HT1080 (cell line): ENCODE results near the gene TRIM56. TPM values are rescaled to one million over a fixed set of nuclear protein-coding genes. Genes with fewer than 3 reads are reported as not detected.
"Not testable (repeated sequence)": the region's sequence is repeated elsewhere in the genome, so short reads cannot be mapped to it uniquely, and the experiment has no call there.

ENCODE experiments used
- DNase-seq: peaks from one replicate; pipeline ENCODE4 v3.0.0-alpha.2; 2015; ENCODE audit warnings: low read depth
- total RNA-seq: library from RNA; depleted of rRNA; stranded (reverse); fragments of >200 nt; shearing (Covaris generic); gene quantifications from 2 replicates; pipeline ENCODE4 v1.2.3, GENCODE V29; 2014; rRNA removed

The TRIM56 gene
- total RNA-seq, 1 experiment from 2014 or later: 10.8 TPM

DNA sequence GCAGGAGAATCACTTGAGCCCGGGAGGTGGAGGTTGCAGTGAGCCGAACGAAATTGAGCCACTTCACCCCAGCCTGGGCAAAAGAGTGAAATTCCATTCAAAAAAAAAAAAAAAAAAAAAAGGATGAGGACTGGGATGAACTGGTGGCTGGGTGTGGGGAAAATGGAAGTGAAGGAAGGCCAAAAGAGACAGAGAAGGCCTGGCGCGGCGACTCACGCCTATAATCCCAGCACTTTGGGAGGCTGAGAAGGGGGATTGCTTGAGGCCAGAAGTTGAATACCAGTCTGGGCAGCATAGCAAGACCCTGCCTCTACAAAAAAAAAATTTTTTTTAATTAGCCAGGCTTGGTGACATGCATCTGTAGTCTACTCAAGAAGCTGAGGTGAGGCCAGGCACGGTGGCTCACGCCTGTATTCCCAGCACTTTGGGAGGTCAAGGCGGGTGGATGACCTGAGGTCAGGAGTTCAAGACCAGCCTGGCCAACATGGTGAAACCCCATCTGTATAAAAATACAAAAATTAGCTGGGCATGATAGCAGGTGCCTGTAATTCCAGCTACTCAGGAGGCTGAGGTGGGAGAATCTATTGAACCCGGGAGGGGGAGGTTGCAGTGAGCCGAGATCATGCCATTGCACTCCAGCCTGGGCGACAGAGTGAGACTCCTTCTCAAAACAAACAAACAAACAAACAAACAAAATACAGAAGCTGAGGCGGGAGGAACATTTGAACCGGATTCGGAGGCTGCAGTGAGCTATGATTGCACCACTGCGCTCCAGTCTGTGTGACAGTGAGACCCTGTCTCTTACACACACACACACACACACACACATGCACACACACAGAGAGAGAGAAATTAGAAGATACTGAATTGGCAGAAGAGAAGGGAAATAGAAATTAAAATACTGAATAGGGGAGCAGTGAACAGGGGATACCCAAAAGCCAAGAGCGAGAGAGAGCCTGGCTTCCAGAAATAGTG, 47.6 kb downstream of the TRIM56 start:
- not testable (repeated sequence) for DNase-seq

DNA sequence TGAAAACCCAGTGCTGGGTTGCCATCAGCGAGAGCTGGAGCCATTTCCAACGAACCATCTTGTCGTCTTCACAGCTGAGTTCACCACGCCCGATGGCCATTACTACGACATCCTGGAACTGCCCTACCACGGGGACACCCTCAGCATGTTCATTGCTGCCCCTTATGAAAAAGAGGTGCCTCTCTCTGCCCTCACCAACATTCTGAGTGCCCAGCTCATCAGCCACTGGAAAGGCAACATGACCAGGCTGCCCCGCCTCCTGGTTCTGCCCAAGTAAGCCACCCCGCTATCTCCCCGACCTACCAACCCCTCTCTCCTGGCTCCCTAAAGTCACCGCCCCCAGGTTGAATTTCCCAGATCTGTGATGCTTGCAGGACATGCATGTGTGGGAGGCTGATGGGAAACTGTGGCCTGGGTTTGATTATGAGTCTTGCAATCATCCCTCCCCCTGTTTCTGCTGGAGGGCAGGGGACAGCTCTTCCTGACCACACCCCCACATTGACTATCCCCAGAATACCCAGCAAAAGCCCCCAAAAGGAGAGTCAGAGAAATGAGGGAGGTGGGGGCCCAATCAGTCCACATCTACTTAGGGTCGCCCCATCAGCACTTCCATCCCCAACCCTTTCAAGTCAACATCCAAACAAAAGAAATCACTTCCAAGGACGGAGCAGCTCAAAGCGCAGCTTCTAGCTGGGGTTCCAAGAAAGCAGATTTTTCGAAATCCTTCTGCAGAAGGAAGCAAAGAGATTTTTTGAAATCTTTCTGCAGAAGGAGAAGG, 48.5 kb downstream of the TRIM56 start:
- DNase-seq: no peak

DNA sequence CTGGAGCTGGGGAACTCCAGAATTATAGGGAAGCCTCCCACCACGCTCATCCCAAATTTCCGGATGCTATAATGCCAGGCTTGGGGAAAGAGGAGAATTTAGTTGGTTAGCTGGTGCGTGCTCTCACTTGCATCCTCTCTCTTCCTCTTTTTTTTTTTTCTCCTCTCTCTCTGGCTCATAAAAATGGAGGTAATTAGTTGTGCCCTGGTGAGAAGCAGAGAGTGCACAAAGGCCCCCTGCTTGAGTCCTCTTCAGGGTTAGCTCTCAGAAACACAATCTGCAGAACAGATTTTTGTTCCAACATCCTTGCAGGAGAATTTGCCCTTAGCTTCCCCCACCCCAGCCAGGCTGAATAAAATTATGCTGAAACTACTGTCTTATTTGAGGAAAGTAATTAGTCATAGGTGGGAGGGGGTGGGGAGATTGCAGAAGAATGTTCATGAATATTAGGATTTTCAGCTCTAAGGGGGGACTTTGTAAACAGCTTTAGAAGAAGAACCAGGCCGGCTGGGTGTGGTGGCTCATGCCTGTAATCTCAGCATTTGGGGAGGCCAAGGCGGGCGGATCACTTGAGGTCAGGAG, 49.2 kb downstream of the TRIM56 start:
- DNase-seq: no peak

DNA sequence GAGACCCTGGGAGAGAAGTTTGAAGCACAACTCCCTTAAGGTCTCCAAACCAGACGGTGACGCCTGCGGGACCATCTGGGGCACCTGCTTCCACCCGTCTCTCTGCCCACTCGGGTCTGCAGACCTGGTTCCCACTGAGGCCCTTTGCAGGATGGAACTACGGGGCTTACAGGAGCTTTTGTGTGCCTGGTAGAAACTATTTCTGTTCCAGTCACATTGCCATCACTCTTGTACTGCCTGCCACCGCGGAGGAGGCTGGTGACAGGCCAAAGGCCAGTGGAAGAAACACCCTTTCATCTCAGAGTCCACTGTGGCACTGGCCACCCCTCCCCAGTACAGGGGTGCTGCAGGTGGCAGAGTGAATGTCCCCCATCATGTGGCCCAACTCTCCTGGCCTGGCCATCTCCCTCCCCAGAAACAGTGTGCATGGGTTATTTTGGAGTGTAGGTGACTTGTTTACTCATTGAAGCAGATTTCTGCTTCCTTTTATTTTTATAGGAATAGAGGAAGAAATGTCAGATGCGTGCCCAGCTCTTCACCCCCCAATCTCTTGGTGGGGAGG, 52.5 kb downstream of the TRIM56 start:
- DNase-seq: no peak

DNA sequence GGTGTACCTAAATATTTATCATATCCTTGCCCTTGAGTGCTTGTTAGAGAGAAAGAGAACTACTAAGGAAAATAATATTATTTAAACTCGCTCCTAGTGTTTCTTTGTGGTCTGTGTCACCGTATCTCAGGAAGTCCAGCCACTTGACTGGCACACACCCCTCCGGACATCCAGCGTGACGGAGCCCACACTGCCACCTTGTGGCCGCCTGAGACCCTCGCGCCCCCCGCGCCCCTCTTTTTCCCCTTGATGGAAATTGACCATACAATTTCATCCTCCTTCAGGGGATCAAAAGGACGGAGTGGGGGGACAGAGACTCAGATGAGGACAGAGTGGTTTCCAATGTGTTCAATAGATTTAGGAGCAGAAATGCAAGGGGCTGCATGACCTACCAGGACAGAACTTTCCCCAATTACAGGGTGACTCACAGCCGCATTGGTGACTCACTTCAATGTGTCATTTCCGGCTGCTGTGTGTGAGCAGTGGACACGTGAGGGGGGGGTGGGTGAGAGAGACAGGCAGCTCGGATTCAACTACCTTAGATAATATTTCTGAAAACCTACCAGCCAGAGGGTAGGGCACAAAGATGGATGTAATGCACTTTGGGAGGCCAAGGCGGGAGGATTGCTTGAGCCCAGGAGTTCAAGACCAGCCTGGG, 53.1 kb downstream of the TRIM56 start:
- DNase-seq: peak; percentile 97

DNA sequence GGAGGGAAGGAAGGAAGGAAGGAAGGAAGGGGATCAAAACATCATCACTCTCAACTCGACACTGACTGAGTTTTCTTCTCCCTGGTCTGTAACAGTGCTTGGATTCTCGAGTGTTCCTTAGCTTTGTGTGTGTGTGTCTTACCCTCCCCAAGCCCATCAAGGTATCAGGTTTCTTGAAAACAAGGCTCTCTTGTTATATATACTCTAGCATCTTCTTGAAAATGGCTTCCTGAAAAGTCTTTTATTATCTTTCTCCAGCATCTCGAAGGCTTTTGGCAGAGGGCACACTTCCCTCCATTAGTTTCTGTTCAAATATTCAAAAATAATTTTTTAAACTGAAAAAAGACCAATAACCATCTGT, 55.0 kb downstream of the TRIM56 start:
- peak; percentile 55 for DNase-seq

DNA sequence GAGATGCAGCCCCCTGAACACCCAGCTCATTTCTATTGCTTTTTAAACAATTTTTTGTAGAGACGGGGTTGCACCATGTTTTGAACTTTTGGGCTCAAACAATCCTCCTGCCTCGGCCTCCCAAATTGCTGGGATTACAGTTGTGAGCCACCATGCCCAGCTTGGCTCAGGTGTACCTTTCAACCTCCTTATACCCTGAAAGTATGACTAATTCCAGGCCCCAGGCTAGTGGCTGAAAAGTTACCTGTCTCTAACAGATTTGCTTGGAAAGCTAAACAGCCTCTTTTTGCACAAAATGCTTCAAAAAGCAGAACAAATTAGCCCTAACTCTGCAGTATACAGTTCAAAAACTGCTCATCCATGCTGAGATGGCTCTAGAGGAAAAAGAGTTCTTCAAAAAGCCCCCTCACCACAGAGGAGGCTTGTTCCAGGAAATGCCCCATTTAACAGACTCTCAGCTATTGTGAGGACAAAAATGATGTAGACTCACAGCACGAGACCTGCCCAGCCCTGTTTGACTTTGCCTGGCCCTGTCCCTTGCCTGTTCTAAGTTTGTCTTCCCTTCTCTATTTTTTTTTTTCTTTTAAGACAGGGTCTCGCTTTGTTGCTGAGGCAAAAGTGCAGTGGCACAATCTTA, 55.6 kb downstream of the TRIM56 start:
- no peak for DNase-seq

Other genes with a start within 250 kb of the TRIM56 start
- 19.9 and 27.4 TPM in 2 replicates for gene SLC12A9, start 232.8 kb upstream of the TRIM56 start, total RNA-seq
- gene TRIP6, start 218.1 kb upstream of the TRIM56 start, total RNA-seq: 164 and 171 TPM in 2 replicates
- 119 and 127 TPM in 2 replicates for gene SRRT, start 210.4 kb upstream of the TRIM56 start, total RNA-seq
- gene UFSP1, start 195.8 kb upstream of the TRIM56 start, total RNA-seq: 7.4 and 8.9 TPM in 2 replicates
- 0.27 TPM in 1 of 2 replicates, not detected in the other for gene ACHE, start 189.6 kb upstream of the TRIM56 start, total RNA-seq
- gene MUC3A, start 135.9 kb upstream of the TRIM56 start, total RNA-seq: not detected in 2 replicates
- gene MUC12, start 115.9 kb upstream of the TRIM56 start, total RNA-seq: not detected in 2 replicates
- gene MUC17, start 65.4 kb upstream of the TRIM56 start, total RNA-seq: not detected in 2 replicates
- 179 and 187 TPM in 2 replicates for gene SERPINE1, start 41.6 kb downstream of the TRIM56 start, total RNA-seq
- gene AP1S1, start 69.0 kb downstream of the TRIM56 start, total RNA-seq: 184 TPM in 2 replicates
- gene VGF, start 80.1 kb downstream of the TRIM56 start, total RNA-seq: 29.8 and 45.2 TPM in 2 replicates
- gene NAT16, start 94.8 kb downstream of the TRIM56 start, total RNA-seq: not detected in 2 replicates
- gene MOGAT3, start 115.6 kb downstream of the TRIM56 start, total RNA-seq: 0.21 TPM in 1 of 2 replicates, not detected in the other
- gene PLOD3, start 132.1 kb downstream of the TRIM56 start, total RNA-seq: 90.0 and 102 TPM in 2 replicates
- 148 and 157 TPM in 2 replicates for gene ZNHIT1, start 132.7 kb downstream of the TRIM56 start, total RNA-seq
- 7.5 and 10.6 TPM in 2 replicates for gene CLDN15, start 152.3 kb downstream of the TRIM56 start, total RNA-seq
- gene FIS1, start 159.6 kb downstream of the TRIM56 start, total RNA-seq: 137 and 211 TPM in 2 replicates
- gene IFT22, start 236.3 kb downstream of the TRIM56 start, total RNA-seq: 19.6 and 23.8 TPM in 2 replicates